PC-3 (cell line): ENCODE data around the gene KRTAP4-2.

Experiments
- EZH2 ChIP-seq: fragments of 300-600 bp; sonication (generic); IDR thresholded peaks from one replicate; pipeline ENCODE4 v1.6.1; 2017; ENCODE audit warnings: antibody characterized with exemption, mild to moderate bottlenecking, low read length; ENCODE audit not compliant: unreplicated experiment
- TF ChIP-seq, protein P1 (sequence below): fragments of 300-600 bp; sonication (generic); conservative IDR thresholded peaks from 2 replicates; pipeline ENCODE4 v1.5.1; 2017; ENCODE audit warnings: antibody characterized with exemption, low read depth, mild to moderate bottlenecking, low read length

- TF ChIP-seq, protein P1, sequence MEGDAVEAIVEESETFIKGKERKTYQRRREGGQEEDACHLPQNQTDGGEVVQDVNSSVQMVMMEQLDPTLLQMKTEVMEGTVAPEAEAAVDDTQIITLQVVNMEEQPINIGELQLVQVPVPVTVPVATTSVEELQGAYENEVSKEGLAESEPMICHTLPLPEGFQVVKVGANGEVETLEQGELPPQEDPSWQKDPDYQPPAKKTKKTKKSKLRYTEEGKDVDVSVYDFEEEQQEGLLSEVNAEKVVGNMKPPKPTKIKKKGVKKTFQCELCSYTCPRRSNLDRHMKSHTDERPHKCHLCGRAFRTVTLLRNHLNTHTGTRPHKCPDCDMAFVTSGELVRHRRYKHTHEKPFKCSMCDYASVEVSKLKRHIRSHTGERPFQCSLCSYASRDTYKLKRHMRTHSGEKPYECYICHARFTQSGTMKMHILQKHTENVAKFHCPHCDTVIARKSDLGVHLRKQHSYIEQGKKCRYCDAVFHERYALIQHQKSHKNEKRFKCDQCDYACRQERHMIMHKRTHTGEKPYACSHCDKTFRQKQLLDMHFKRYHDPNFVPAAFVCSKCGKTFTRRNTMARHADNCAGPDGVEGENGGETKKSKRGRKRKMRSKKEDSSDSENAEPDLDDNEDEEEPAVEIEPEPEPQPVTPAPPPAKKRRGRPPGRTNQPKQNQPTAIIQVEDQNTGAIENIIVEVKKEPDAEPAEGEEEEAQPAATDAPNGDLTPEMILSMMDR: no peak
- no peak for TF ChIP-seq EZH2
Measured at GRCh38 chr17:41223821-41224220, 45.8 kb upstream of the KRTAP4-2 start.
